T-helper 2 cell treated with Interferon-gamma antibody and Interleukin-4, amounts not matched to agents 100 ng/mL and 5 ng/mL, for 36 hours (primary cell): ENCODE measurements around the gene CA14. TPM values are rescaled to one million over a fixed set of nuclear protein-coding genes. Genes with fewer than 3 reads are reported as not detected.
"Not testable (repeated sequence)": the region's sequence is repeated elsewhere in the genome, so short reads cannot be mapped to it uniquely, and the experiment has no call there.

Experiments used
- intact Hi-C: fragments of 100-400 bp; cut with micrococcal nuclease; formaldehyde crosslinking; loops from one replicate; pipeline ENCODE4 v1.15.1; 2023
- total RNA-seq: library from RNA; stranded (reverse); gene quantifications from 2 replicates; pipeline ENCODE4 v1.2.3, GENCODE V29; 2022

CA14 gene
- total RNA-seq = not detected in 2 replicates

GRCh38 chr1:150257624-150258585 is at the start of gene CA14:
Gene CA14 (plus strand): TSS chr1:150257774. CDS start chr1:150258129, 355 bp downstream.
- intact Hi-C loops = loop anchor here (10.0 kb wide), 1 partner anchor 257 kb away; the partner anchor contains the start of gene FALEC

- intact Hi-C loops = not testable (repeated sequence)
Observed at GRCh38 chr1:150208460-150208859, 49.1 kb upstream of the CA14 start.

- intact Hi-C loops = no loop called here
Observed at GRCh38 chr1:150210091-150210490, 47.5 kb upstream of the CA14 start.

- intact Hi-C loops = no loop called here
Observed at GRCh38 chr1:150210706-150211105, 46.9 kb upstream of the CA14 start.

- intact Hi-C loops = no loop called here
Observed at GRCh38 chr1:150212070-150212469, 45.5 kb upstream of the CA14 start.

GRCh38 chr1:150213170-150214098 is 44.1 kb upstream of the CA14 start:
- intact Hi-C loops = loop anchor here (1.0 kb wide), 1 partner anchor 21 kb away; no protein-coding TSS in a partner anchor

- intact Hi-C loops = not testable (repeated sequence)
Observed at GRCh38 chr1:150214099-150214756, 43.3 kb upstream of the CA14 start.

- intact Hi-C loops = not testable (repeated sequence)
Observed at GRCh38 chr1:150215855-150216254, 41.7 kb upstream of the CA14 start.

GRCh38 chr1:150221552-150221951 is 36.0 kb upstream of the CA14 start:
- intact Hi-C loops = no loop called here

GRCh38 chr1:150224983-150225382 is 32.6 kb upstream of the CA14 start:
- intact Hi-C loops = no loop called here

- intact Hi-C loops = no loop called here
Observed at GRCh38 chr1:150225546-150225945, 32.0 kb upstream of the CA14 start.

GRCh38 chr1:150226486-150226885 is 31.1 kb upstream of the CA14 start:
- intact Hi-C loops = no loop called here

GRCh38 chr1:150227228-150227627 is 30.3 kb upstream of the CA14 start:
- intact Hi-C loops = no loop called here

GRCh38 chr1:150228246-150228645 is 29.3 kb upstream of the CA14 start:
- intact Hi-C loops = not testable (repeated sequence)

GRCh38 chr1:150232921-150233320 is 24.7 kb upstream of the CA14 start:
- intact Hi-C loops = loop anchor here (10.0 kb wide), 1 partner anchor 392 kb away; the partner anchor contains the start of gene ENSA

GRCh38 chr1:150233359-150234308 is 23.9 kb upstream of the CA14 start:
- intact Hi-C loops = loop anchor here (1.0 to 10.0 kb wide), 3 partner anchors 20 to 391 kb away; partner anchors contain the start of gene ENSA

- intact Hi-C loops = loop anchor here (1.0 to 10.0 kb wide), 3 partner anchors 21 to 391 kb away; partner anchors contain the start of gene ENSA
Observed at GRCh38 chr1:150234309-150234565, 23.3 kb upstream of the CA14 start.

GRCh38 chr1:150234566-150235293 is 22.8 kb upstream of the CA14 start:
- intact Hi-C loops = loop anchor here (1.0 to 10.0 kb wide), 4 partner anchors 21 to 390 kb away; partner anchors contain the start of genes ENSA and MRPS21

GRCh38 chr1:150235294-150235851 is 22.2 kb upstream of the CA14 start:
- intact Hi-C loops = loop anchor here (2.0 to 10.0 kb wide), 3 partner anchors 57 to 389 kb away; partner anchors contain the start of genes ENSA and MRPS21
